SU-DHL-6 (cell line): ENCODE measurements around the gene FCHSD2.

ENCODE experiments used
- H2AFZ ChIP-seq: fragments of 200-600 bp; sonication (generic); 2 replicates; pipeline ENCODE4 v1.6.1; 2014; ENCODE audit warnings: low read depth, mild to moderate bottlenecking, moderate library complexity, mixed read lengths, antibody characterized with exemption, low read length; ENCODE audit not compliant: severe bottlenecking
- H3F3A ChIP-seq: fragments of 200-600 bp; shearing (Covaris generic); 2 replicates; pipeline ENCODE4 v1.6.0; 2016; ENCODE audit warnings: antibody characterized with exemption, mild to moderate bottlenecking; ENCODE audit not compliant: insufficient read depth
- H3K27ac ChIP-seq: fragments of 200-600 bp; sonication (generic); 2 replicates; pipeline ENCODE4 v1.5.1; 2016; ENCODE audit warnings: low read depth, mild to moderate bottlenecking, low read length, moderate library complexity, mixed read lengths
- H3K27me3 ChIP-seq: fragments of 200-600 bp; sonication (generic), shearing (Covaris generic); 2 replicates; pipeline ENCODE4 v1.6.0; 2014; ENCODE audit warnings: mild to moderate bottlenecking, low read length
- H3K36me3 ChIP-seq: fragments of 200-600 bp; sonication (generic); 2 replicates; pipeline ENCODE4 v1.6.1; 2014; ENCODE audit warnings: mild to moderate bottlenecking, low read length, mixed read lengths
- H3K4me2 ChIP-seq: fragments of 300-600, 200-600 bp; shearing (Covaris generic), sonication (generic); 2 replicates; pipeline ENCODE4 v1.6.0; 2014; ENCODE audit warnings: low read length, low read depth, mild to moderate bottlenecking; ENCODE audit not compliant: poor library complexity, severe bottlenecking
- H3K4me3 ChIP-seq: fragments of 200-600 bp; sonication (generic); 2 replicates; pipeline ENCODE4 v1.5.1; 2014; ENCODE audit warnings: antibody characterized with exemption, low read length, mild to moderate bottlenecking, mixed read lengths; ENCODE audit not compliant: insufficient read depth, poor library complexity, severe bottlenecking
- H3K79me2 ChIP-seq: fragments of 200-600 bp; sonication (generic); 2 replicates; pipeline ENCODE4 v1.6.1; 2014; ENCODE audit warnings: mild to moderate bottlenecking, low read length, moderate library complexity; ENCODE audit not compliant: insufficient read depth
- H3K9ac ChIP-seq: fragments of 200-600 bp; sonication (generic); 2 replicates; pipeline ENCODE4 v1.7.0; 2014; ENCODE audit warnings: mild to moderate bottlenecking, low read length
- H3K9me2 ChIP-seq: fragments of 200-600 bp; sonication (generic); replicated peaks from 2 replicates; pipeline ENCODE4 v1.6.1; 2014; ENCODE audit warnings: low read length; ENCODE audit not compliant: insufficient read depth
- H3K9me3 ChIP-seq: fragments of 200-600 bp; sonication (generic); 2 replicates; pipeline ENCODE4 v1.6.1; 2014; ENCODE audit warnings: low read length, mixed read lengths; ENCODE audit not compliant: insufficient read depth
- H4K20me1 ChIP-seq: fragments of 200-600 bp; sonication (generic); 2 replicates; pipeline ENCODE4 v1.6.1; 2014; ENCODE audit warnings: low read depth, mild to moderate bottlenecking, antibody characterized with exemption, low read length, moderate library complexity, mixed read lengths
- EZH2phosphoT487 ChIP-seq: fragments of 200-600 bp; sonication (generic), shearing (Covaris generic); conservative IDR thresholded peaks from 2 replicates; pipeline ENCODE4 v1.6.1; 2018; ENCODE audit warnings: mild to moderate bottlenecking, antibody characterized with exemption, low read length, moderate library complexity, mixed read lengths
- TF ChIP-seq, protein P1 (sequence below): fragments of 200-600 bp; sonication (generic); IDR thresholded peaks from one replicate; pipeline ENCODE4 v1.5.1; 2017; ENCODE audit warnings: antibody characterized with exemption, mild to moderate bottlenecking, low read length, moderate library complexity; ENCODE audit not compliant: insufficient read depth, poor library complexity, severe bottlenecking

The FCHSD2 gene

GRCh38 chr11:73106347-73106746 is 35.8 kb downstream of the FCHSD2 start:
- H2AFZ ChIP-seq: no peak overlapping the region
- peaks cover 10% of the 10 kb centered on the region; the same call in 1 of the 2 replicates for H3K36me3 ChIP-seq
- H4K20me1 ChIP-seq: peaks cover 23% of the 10 kb centered on the region
- no peaks in the 10 kb centered on the region for H3K27me3 ChIP-seq
- H3K4me2 ChIP-seq: no peak overlapping the region
- H3F3A ChIP-seq: peaks cover 31% of the 10 kb centered on the region
- H3K9ac ChIP-seq: no peak overlapping the region
- H3K9me2 ChIP-seq: no peaks in the 10 kb centered on the region
- H3K4me3 ChIP-seq: no peak overlapping the region
- no peak for TF ChIP-seq EZH2phosphoT487
- TF ChIP-seq, protein P1, sequence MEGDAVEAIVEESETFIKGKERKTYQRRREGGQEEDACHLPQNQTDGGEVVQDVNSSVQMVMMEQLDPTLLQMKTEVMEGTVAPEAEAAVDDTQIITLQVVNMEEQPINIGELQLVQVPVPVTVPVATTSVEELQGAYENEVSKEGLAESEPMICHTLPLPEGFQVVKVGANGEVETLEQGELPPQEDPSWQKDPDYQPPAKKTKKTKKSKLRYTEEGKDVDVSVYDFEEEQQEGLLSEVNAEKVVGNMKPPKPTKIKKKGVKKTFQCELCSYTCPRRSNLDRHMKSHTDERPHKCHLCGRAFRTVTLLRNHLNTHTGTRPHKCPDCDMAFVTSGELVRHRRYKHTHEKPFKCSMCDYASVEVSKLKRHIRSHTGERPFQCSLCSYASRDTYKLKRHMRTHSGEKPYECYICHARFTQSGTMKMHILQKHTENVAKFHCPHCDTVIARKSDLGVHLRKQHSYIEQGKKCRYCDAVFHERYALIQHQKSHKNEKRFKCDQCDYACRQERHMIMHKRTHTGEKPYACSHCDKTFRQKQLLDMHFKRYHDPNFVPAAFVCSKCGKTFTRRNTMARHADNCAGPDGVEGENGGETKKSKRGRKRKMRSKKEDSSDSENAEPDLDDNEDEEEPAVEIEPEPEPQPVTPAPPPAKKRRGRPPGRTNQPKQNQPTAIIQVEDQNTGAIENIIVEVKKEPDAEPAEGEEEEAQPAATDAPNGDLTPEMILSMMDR: no peak
- no peak overlapping the region for H3K27ac ChIP-seq
- no peaks in the 10 kb centered on the region for H3K9me3 ChIP-seq
- H3K79me2 ChIP-seq: peaks cover 95% of the 10 kb centered on the region

GRCh38 chr11:73100578-73100977 is 41.5 kb downstream of the FCHSD2 start:
- no peak overlapping the region for H3K27ac ChIP-seq
- H3K9me3 ChIP-seq: no peaks in the 10 kb centered on the region
- H4K20me1 ChIP-seq: peaks cover 46% of the 10 kb centered on the region
- H3K9me2 ChIP-seq: no peaks in the 10 kb centered on the region
- TF ChIP-seq, protein P1: no peak
- TF ChIP-seq EZH2phosphoT487: no peak
- H3K4me3 ChIP-seq: no peak overlapping the region
- H3K27me3 ChIP-seq: no peaks in the 10 kb centered on the region
- no peak overlapping the region for H3K9ac ChIP-seq
- H3K36me3 ChIP-seq: peaks cover 14% of the 10 kb centered on the region; the same call in 1 of the 2 replicates
- no peak overlapping the region for H2AFZ ChIP-seq
- H3K79me2 ChIP-seq: peaks cover 99% of the 10 kb centered on the region
- H3K4me2 ChIP-seq: no peak overlapping the region
- peaks cover 29% of the 10 kb centered on the region for H3F3A ChIP-seq

GRCh38 chr11:73099512-73100266 is 42.4 kb downstream of the FCHSD2 start:
- no peak overlapping the region for H3K27ac ChIP-seq
- H4K20me1 ChIP-seq: peaks cover 53% of the 10 kb centered on the region
- peaks cover 33% of the 10 kb centered on the region for H3F3A ChIP-seq
- peaks cover 21% of the 10 kb centered on the region; the same call in 1 of the 2 replicates for H3K36me3 ChIP-seq
- H3K4me3 ChIP-seq: no peak overlapping the region
- H3K79me2 ChIP-seq: peaks cover 99% of the 10 kb centered on the region
- TF ChIP-seq, protein P1: no peak
- TF ChIP-seq EZH2phosphoT487: no peak
- no peak overlapping the region for H3K4me2 ChIP-seq
- H3K9me2 ChIP-seq: no peaks in the 10 kb centered on the region
- H2AFZ ChIP-seq: no peak overlapping the region
- H3K9ac ChIP-seq: no peak overlapping the region
- H3K9me3 ChIP-seq: no peaks in the 10 kb centered on the region
- no peaks in the 10 kb centered on the region for H3K27me3 ChIP-seq
